Brain microvascular endothelial cell (primary cell): Measurements from ENCODE around the gene ECT2L.

Experiments
- DNase-seq: peaks from one replicate; pipeline ENCODE4 v3.0.0-alpha.2; 2020
- H3K27ac ChIP-seq: fragments of 250-450 bp; sonication (Bioruptor Pico); 2 replicates; pipeline ENCODE4 v1.5.1; 2020; ENCODE audit warnings: mild to moderate bottlenecking, moderate library complexity
- H3K27me3 ChIP-seq: fragments of 250-450 bp; sonication (Bioruptor Pico); replicated peaks from 2 replicates; pipeline ENCODE4 v1.5.1; 2020; ENCODE audit warnings: mild to moderate bottlenecking
- H3K36me3 ChIP-seq: fragments of 250-450 bp; sonication (Bioruptor Pico); replicated peaks from 2 replicates; pipeline ENCODE4 v1.5.1; 2020; ENCODE audit warnings: mild to moderate bottlenecking
- H3K4me3 ChIP-seq: 2 replicates; pipeline ENCODE4 v1.5.1; 2011; ENCODE audit warnings: low read depth, mild to moderate bottlenecking, control low read depth, low read length, moderate library complexity
- in situ Hi-C: cut with HindIII; loops from 2 replicates; pipeline ENCODE4 v1.10.0; 2017; ENCODE audit warnings: low sequenced_read_pairs, low pct_ligation_motif_present
- TF ChIP-seq, protein P1 (sequence below): IDR thresholded peaks from 2 replicates; pipeline ENCODE4 v1.5.1; 2011; ENCODE audit warnings: low read depth, mild to moderate bottlenecking, moderate library complexity, low read length, control low read depth, inconsistent platforms; ENCODE audit errors: missing control alignments

Gene ECT2L

GRCh38 chr6:138809677-138810076 is 13.8 kb downstream of the ECT2L start:
- in situ Hi-C loops = no loop called here
- Histone ChIP-seq H3K4me3 (no peak overlapping the region), H3K36me3 (no peaks in the 10 kb centered on the region), H3K27ac (no peak overlapping the region), H3K27me3 (no peaks in the 10 kb centered on the region)
- no peak for DNase-seq
- TF ChIP-seq, protein P1, sequence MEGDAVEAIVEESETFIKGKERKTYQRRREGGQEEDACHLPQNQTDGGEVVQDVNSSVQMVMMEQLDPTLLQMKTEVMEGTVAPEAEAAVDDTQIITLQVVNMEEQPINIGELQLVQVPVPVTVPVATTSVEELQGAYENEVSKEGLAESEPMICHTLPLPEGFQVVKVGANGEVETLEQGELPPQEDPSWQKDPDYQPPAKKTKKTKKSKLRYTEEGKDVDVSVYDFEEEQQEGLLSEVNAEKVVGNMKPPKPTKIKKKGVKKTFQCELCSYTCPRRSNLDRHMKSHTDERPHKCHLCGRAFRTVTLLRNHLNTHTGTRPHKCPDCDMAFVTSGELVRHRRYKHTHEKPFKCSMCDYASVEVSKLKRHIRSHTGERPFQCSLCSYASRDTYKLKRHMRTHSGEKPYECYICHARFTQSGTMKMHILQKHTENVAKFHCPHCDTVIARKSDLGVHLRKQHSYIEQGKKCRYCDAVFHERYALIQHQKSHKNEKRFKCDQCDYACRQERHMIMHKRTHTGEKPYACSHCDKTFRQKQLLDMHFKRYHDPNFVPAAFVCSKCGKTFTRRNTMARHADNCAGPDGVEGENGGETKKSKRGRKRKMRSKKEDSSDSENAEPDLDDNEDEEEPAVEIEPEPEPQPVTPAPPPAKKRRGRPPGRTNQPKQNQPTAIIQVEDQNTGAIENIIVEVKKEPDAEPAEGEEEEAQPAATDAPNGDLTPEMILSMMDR = no peak

- DNase-seq = no peak
- H3K4me3 ChIP-seq = no peak overlapping the region
Measured at GRCh38 chr6:138811866-138812265, 16.0 kb downstream of the ECT2L start.

GRCh38 chr6:138814179-138814834 is 18.4 kb downstream of the ECT2L start:
- no peaks in the 10 kb centered on the region for H3K27me3 ChIP-seq
- TF ChIP-seq, protein P1 = no peak
- no peak overlapping the region for H3K4me3 ChIP-seq
- DNase-seq = no peak
- H3K27ac ChIP-seq = no peak overlapping the region
- in situ Hi-C loops = no loop called here
- no peaks in the 10 kb centered on the region for H3K36me3 ChIP-seq

More at GRCh38 chr6:138811866-138812265, 16.0 kb downstream of the ECT2L start:
- in situ Hi-C loops = no loop called here
- Histone ChIP-seq H3K27ac (no peak overlapping the region), H3K36me3 (no peaks in the 10 kb centered on the region), H3K27me3 (no peaks in the 10 kb centered on the region)
- TF ChIP-seq, protein P1 = no peak

GRCh38 chr6:138815221-138815620 is 19.3 kb downstream of the ECT2L start:
- Histone ChIP-seq H3K27ac (no peak overlapping the region), H3K36me3 (no peaks in the 10 kb centered on the region), H3K27me3 (no peaks in the 10 kb centered on the region), H3K4me3 (no peak overlapping the region)
- TF ChIP-seq, protein P1 = no peak
- DNase-seq = no peak
- in situ Hi-C loops = no loop called here

DNA sequence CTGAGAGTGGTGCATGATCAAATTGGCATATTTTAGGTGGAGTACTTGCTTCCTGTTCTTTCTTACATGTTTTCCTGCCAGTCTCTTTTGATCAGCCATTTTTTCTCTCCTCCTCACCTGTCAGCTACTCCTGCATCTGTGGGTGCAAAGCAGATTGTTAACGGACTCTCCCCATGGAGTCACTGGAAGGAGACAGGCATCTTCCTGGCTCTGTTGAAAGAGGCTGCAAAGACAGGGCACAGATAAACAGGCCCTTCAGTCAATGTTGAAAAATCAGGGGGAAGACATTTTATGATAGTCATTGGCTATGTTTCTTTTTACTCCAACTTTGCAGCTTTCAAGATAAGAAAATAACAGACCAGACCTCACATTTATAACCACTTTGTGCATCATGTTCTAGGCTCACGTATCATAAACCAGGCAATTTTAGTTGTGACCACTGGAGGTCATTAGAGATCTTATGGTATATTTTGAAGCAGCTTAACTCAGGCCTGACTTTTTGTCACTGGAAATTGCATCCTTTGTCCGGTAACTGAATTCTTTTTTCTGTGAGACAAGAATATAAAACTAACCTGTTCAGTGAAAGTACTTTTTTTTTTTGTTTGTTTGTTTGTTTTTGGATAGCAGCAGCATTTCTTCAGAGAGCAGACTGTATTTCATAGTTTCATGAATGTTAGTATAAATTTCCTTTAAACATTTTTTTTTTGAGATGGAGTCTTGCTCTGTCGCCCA is 20.1 kb downstream of the ECT2L start:
- no peak overlapping the region for H3K4me3 ChIP-seq
- no peaks in the 10 kb centered on the region for H3K36me3 ChIP-seq
- H3K27ac ChIP-seq = no peak overlapping the region
- DNase-seq = peak; percentile 71
- no peaks in the 10 kb centered on the region for H3K27me3 ChIP-seq
- in situ Hi-C loops = no loop called here
- TF ChIP-seq, protein P1 = peak; percentile 66
